ENCODE results near the gene LAMC2.

The LAMC2 gene

DNA sequence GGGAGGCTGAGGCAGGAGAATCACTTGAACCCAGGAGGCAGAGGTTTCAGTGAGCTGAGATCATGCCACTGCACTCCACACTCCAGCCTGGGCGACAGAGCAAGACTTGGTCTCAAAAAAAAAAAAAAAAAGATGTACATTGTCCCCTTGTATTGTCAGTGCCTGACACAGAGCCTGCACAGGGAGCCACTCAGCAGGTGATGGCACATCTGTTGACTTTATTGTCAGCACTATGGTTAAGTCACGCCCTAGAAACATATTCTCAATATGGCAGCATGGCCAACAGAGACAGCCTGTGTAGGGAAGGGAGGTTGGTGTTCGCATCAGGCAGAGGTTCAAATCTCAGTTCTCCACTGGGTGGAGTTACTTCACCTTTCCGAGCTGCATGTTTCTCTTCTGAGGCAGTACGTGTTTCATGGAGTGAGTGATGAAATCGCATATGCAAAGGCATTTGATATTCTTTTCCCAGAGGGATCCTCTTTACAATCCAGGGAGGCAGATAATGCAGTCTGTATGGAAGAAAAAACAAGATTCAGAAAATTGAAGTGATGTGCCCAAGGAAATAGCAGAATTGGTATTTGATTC, 20.6 kb downstream of the LAMC2 start:
- peaks cover 0 to 4% of the 10 kb centered on the region in 2 donors for H3K36me3 ChIP-seq (ENCODE audit: control insufficient read depth in 2 of 2, insufficient read depth in 2 of 2, low read length in 2 of 2)
- H3K9ac ChIP-seq (ENCODE audit: low read depth in 1 of 2, low read length in 2 of 2), result no peak overlapping the region
- no peak overlapping the region for H3K27ac ChIP-seq (ENCODE audit: low read depth in 2 of 2, low read length in 2 of 2)
- H3K4me1 ChIP-seq (ENCODE audit: control insufficient read depth in 2 of 2, insufficient read depth in 2 of 2, low read length in 2 of 2), result no peaks in the 10 kb centered on the region
- no peaks in the 10 kb centered on the region for H3K27me3 ChIP-seq (ENCODE audit: control insufficient read depth in 2 of 2, insufficient read depth in 2 of 2, low read length in 2 of 2)
- no peaks in the 10 kb centered on the region for H3K9me3 ChIP-seq (ENCODE audit: control insufficient read depth in 2 of 2, low read length in 2 of 2)
- H3K4me3 ChIP-seq (ENCODE audit: low read length in 2 of 2), result no peak overlapping the region

DNA sequence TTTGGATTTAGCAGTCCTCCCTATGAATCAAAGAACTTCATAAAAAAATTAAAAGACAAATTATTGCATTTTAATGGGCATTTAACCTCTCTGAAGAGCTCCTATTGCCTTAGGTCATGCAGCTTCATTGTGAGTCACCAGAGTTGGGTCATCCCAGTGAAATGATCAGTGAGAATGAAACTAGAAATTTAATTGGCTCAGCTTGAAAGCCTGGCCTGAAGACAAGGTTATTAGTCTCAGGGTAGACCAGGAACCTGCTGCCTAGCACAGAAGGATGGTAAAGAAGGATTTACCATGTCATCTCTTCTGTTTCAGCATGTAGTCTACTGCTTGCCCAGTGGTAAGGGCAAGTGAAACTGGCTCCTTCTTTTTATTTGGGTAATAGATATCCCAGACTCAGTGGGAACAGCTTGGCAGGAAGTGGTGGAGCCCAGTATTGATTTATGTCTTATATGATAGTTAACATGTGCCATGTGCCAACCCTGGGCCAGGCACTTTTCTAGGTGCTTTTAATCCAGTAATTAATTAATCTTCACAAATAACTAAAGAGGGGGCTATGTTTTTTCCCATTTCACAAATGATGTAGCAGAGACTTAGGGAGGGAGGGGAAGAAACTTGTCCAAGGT, 23.6 kb downstream of the LAMC2 start:
- H3K27me3 ChIP-seq (ENCODE audit: control insufficient read depth in 2 of 2, insufficient read depth in 2 of 2, low read length in 2 of 2), result no peaks in the 10 kb centered on the region
- H3K4me3 ChIP-seq (ENCODE audit: low read length in 2 of 2), result no peak overlapping the region
- peaks cover 0 to 4% of the 10 kb centered on the region in 2 donors for H3K36me3 ChIP-seq (ENCODE audit: control insufficient read depth in 2 of 2, insufficient read depth in 2 of 2, low read length in 2 of 2)
- H3K9ac ChIP-seq (ENCODE audit: low read depth in 1 of 2, low read length in 2 of 2), result no peak overlapping the region
- no peak overlapping the region for H3K27ac ChIP-seq (ENCODE audit: low read depth in 2 of 2, low read length in 2 of 2)
- H3K9me3 ChIP-seq (ENCODE audit: control insufficient read depth in 2 of 2, low read length in 2 of 2), result no peaks in the 10 kb centered on the region
- H3K4me1 ChIP-seq (ENCODE audit: control insufficient read depth in 2 of 2, insufficient read depth in 2 of 2, low read length in 2 of 2), result no peaks in the 10 kb centered on the region

DNA sequence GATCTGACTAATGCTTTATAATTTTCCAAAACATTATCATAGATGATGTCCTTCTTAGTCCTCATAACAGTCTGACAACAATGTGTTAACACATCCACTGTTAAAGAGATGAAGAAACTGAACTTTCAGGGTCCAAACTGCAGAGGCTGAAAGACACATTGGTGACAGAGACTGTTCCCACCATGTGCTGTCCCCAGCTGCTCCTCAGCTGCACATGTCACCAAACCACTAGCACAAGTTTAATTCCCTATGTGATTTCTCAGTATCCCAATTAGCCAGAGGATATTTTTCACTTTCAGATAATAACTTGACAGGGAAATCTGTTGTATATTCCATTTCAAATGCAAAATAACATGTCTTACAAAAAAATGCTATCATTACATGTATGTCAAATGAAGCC, 24.6 kb downstream of the LAMC2 start:
- Histone ChIP-seq H3K4me1 (ENCODE audit: control insufficient read depth in 2 of 2, insufficient read depth in 2 of 2, low read length in 2 of 2) (no peaks in the 10 kb centered on the region), H3K9ac (ENCODE audit: low read depth in 1 of 2, low read length in 2 of 2) (no peak overlapping the region), H3K27me3 (ENCODE audit: control insufficient read depth in 2 of 2, insufficient read depth in 2 of 2, low read length in 2 of 2) (no peaks in the 10 kb centered on the region), H3K36me3 (ENCODE audit: control insufficient read depth in 2 of 2, insufficient read depth in 2 of 2, low read length in 2 of 2) (peaks cover 0 to 10% of the 10 kb centered on the region in 2 donors), H3K4me3 (ENCODE audit: low read length in 2 of 2) (no peak overlapping the region), H3K9me3 (ENCODE audit: control insufficient read depth in 2 of 2, low read length in 2 of 2) (no peaks in the 10 kb centered on the region), H3K27ac (ENCODE audit: low read depth in 2 of 2, low read length in 2 of 2) (no peak overlapping the region)

DNA sequence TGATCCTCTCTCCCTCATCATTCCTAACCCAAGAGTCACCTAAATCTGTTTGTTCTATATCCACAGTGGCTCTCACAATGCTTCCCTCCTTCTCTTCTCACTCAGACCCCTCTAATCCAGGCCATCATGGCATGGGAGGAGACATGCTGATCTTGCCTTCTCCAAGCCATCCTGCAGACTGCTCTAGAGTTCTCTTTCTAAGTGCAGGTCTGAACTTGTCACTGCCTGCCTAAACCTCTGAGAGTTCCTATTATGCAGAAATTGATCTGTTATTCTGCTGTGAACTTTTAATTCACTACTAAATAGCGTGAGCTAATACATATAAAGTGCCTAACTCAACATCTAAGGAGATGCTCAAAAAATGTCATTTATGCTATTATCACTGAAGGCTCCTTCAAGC, 26.8 kb downstream of the LAMC2 start:
- no peaks in the 10 kb centered on the region for H3K9me3 ChIP-seq (ENCODE audit: control insufficient read depth in 2 of 2, low read length in 2 of 2)
- no peak overlapping the region for H3K9ac ChIP-seq (ENCODE audit: low read depth in 1 of 2, low read length in 2 of 2)
- H3K27me3 ChIP-seq (ENCODE audit: control insufficient read depth in 2 of 2, insufficient read depth in 2 of 2, low read length in 2 of 2), result no peaks in the 10 kb centered on the region
- peaks cover 0 to 11% of the 10 kb centered on the region in 2 donors for H3K36me3 ChIP-seq (ENCODE audit: control insufficient read depth in 2 of 2, insufficient read depth in 2 of 2, low read length in 2 of 2)
- no peaks in the 10 kb centered on the region for H3K4me1 ChIP-seq (ENCODE audit: control insufficient read depth in 2 of 2, insufficient read depth in 2 of 2, low read length in 2 of 2)
- H3K4me3 ChIP-seq (ENCODE audit: low read length in 2 of 2), result no peak overlapping the region
- H3K27ac ChIP-seq (ENCODE audit: low read depth in 2 of 2, low read length in 2 of 2), result no peak overlapping the region

DNA sequence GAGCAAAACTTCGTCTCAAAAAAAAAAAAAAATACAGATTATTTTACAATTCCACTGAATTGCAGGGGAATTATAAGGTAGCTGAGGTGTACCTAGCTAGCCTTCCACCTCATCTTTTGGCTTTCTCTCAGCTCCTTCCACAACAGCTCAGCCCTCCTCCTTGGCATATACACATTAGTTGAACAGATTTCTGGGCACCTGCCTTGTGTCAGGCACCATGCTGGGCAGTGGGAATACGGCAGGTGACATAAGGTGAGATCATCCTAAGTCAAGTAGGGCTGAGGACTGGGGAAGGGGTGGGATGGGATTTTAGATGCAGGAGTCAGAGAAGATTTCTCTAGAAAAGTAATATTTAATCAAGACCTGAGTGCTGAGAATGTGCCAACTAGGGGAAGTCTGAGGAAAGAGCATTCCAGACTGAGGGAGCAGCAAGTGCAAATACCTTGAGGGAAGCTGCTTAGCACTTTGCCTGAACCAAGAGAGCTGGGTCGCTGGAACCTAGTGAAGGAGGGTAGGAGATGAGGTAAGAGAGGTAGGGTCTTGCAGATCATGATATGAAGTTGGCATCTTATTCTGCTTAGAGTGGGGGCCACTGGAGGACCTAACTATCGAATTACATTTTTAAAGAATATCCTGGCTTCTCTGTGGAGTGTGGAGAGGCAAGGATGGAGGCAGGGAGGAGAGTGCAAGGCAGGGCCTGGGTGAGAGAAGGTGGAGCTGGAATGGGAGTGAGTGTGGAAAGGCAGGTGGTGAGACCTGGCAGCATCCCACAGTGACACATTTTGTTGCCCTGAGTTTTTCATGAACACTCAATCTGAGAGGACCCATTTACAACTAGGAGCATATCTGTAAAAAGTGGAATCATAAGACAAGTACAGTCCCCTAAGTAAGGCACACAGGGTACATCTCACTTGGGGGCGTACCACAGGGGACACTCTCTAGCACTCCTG, 28.2 kb downstream of the LAMC2 start:
- H3K4me3 ChIP-seq (ENCODE audit: low read length in 2 of 2), result no peak overlapping the region

DNA sequence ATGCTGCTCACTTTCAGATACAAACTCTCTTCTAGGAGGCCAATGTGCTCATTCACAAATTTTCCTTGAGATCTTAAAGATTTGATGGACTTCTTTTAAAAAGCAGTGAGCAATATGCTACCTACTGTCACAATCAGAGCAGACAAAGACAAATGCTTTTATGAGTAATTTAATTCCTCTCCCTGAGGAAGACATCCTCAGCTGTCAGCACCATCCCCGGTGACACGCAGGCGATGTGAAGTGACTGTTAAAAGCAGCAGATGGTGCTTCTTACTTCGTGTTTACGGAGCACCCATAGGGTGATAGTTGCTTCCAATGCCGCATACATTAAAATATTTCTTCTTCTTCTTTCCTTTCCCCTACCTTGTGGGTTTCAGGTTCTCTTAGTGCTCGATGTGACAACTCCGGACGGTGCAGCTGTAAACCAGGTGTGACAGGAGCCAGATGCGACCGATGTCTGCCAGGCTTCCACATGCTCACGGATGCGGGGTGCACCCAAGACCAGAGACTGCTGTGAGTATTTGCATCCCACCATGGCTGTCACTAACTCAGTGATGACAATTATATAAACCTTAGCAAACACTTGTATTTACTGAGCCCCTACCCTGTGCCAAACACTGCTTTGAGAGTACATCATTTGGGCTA, 29.1 kb downstream of the LAMC2 start:
- H3K9ac ChIP-seq (ENCODE audit: low read depth in 1 of 2, low read length in 2 of 2), result no peak overlapping the region
- no peak overlapping the region for H3K4me3 ChIP-seq (ENCODE audit: low read length in 2 of 2)
- no peaks in the 10 kb centered on the region for H3K9me3 ChIP-seq (ENCODE audit: control insufficient read depth in 2 of 2, low read length in 2 of 2)
- H3K27ac ChIP-seq (ENCODE audit: low read depth in 2 of 2, low read length in 2 of 2), result no peak overlapping the region
- H3K36me3 ChIP-seq (ENCODE audit: control insufficient read depth in 2 of 2, insufficient read depth in 2 of 2, low read length in 2 of 2), result peaks cover 0 to 7% of the 10 kb centered on the region in 2 donors
- peaks cover 0 to 3% of the 10 kb centered on the region in 2 donors for H3K4me1 ChIP-seq (ENCODE audit: control insufficient read depth in 2 of 2, insufficient read depth in 2 of 2, low read length in 2 of 2)
- no peaks in the 10 kb centered on the region for H3K27me3 ChIP-seq (ENCODE audit: control insufficient read depth in 2 of 2, insufficient read depth in 2 of 2, low read length in 2 of 2)

More for the DNA sequence above, 28.2 kb downstream of the LAMC2 start:
- Histone ChIP-seq H3K4me1 (ENCODE audit: control insufficient read depth in 2 of 2, insufficient read depth in 2 of 2, low read length in 2 of 2) (peaks cover 0 to 3% of the 10 kb centered on the region in 2 donors), H3K27ac (ENCODE audit: low read depth in 2 of 2, low read length in 2 of 2) (no peak overlapping the region), H3K9ac (ENCODE audit: low read depth in 1 of 2, low read length in 2 of 2) (no peak overlapping the region), H3K27me3 (ENCODE audit: control insufficient read depth in 2 of 2, insufficient read depth in 2 of 2, low read length in 2 of 2) (no peaks in the 10 kb centered on the region), H3K9me3 (ENCODE audit: control insufficient read depth in 2 of 2, low read length in 2 of 2) (no peaks in the 10 kb centered on the region), H3K36me3 (ENCODE audit: control insufficient read depth in 2 of 2, insufficient read depth in 2 of 2, low read length in 2 of 2) (peaks cover 0 to 11% of the 10 kb centered on the region in 2 donors)

DNA sequence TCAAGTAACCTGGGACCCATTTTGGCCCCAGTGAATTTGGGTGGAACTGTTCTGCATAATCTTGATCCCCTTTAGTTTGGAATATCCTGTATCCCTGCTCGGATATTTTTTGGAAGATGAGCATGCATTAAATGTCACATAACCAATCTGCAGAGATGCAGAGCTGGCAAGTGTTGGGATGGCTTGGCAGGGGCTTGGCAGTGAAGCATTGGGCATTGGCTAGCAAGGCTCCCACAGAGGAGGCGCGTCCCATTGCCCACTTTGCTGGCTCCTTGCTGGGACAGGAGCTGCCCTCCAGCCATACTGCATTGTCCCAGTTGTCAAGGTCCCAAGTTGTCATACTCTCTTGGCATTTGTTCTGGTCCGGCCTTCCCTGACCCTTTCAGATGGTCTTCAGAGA, 29.9 kb downstream of the LAMC2 start:
- H3K27ac ChIP-seq (ENCODE audit: low read depth in 2 of 2, low read length in 2 of 2), result no peak overlapping the region
- H3K4me3 ChIP-seq (ENCODE audit: low read length in 2 of 2), result no peak overlapping the region
- H3K4me1 ChIP-seq (ENCODE audit: control insufficient read depth in 2 of 2, insufficient read depth in 2 of 2, low read length in 2 of 2), result peaks cover 0 to 3% of the 10 kb centered on the region in 2 donors
- H3K36me3 ChIP-seq (ENCODE audit: control insufficient read depth in 2 of 2, insufficient read depth in 2 of 2, low read length in 2 of 2), result peaks cover 0 to 7% of the 10 kb centered on the region in 2 donors
- no peaks in the 10 kb centered on the region for H3K9me3 ChIP-seq (ENCODE audit: control insufficient read depth in 2 of 2, low read length in 2 of 2)
- no peaks in the 10 kb centered on the region for H3K27me3 ChIP-seq (ENCODE audit: control insufficient read depth in 2 of 2, insufficient read depth in 2 of 2, low read length in 2 of 2)
- no peak overlapping the region for H3K9ac ChIP-seq (ENCODE audit: low read depth in 1 of 2, low read length in 2 of 2)

DNA sequence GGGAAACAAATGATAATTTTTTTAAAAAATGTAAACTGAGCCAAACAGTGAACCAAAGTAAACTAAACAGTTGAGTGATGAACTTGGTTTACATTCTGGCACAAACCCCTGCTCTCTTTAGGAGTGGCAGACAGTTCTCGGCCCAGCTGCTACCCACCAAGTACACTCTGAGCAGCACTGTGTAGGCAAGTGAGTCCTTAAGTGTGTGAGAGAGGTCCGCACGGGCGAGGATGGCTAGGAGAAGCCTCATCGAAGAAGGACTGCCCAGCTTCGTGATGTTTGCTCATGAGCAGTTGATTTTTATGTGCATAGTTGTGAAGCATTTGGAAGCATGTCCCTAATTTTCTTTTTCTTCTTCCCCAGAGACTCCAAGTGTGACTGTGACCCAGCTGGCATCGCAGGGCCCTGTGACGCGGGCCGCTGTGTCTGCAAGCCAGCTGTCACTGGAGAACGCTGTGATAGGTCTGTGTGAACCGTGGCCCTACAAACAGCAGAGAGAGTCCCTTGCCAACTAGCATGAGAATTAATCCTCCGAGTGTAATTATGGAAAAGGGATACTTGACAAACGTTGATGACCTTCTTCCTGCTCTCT, 32.1 kb downstream of the LAMC2 start:
- Histone ChIP-seq H3K9me3 (ENCODE audit: control insufficient read depth in 2 of 2, low read length in 2 of 2) (no peaks in the 10 kb centered on the region), H3K36me3 (ENCODE audit: control insufficient read depth in 2 of 2, insufficient read depth in 2 of 2, low read length in 2 of 2) (peaks cover 4 to 7% of the 10 kb centered on the region in 2 donors), H3K27me3 (ENCODE audit: control insufficient read depth in 2 of 2, insufficient read depth in 2 of 2, low read length in 2 of 2) (no peaks in the 10 kb centered on the region), H3K4me3 (ENCODE audit: low read length in 2 of 2) (no peak overlapping the region), H3K9ac (ENCODE audit: low read depth in 1 of 2, low read length in 2 of 2) (no peak overlapping the region), H3K27ac (ENCODE audit: low read depth in 2 of 2, low read length in 2 of 2) (peak overlapping the region; percentile 46 to 49), H3K4me1 (ENCODE audit: control insufficient read depth in 2 of 2, insufficient read depth in 2 of 2, low read length in 2 of 2) (peaks cover 0 to 3% of the 10 kb centered on the region in 2 donors)

DNA sequence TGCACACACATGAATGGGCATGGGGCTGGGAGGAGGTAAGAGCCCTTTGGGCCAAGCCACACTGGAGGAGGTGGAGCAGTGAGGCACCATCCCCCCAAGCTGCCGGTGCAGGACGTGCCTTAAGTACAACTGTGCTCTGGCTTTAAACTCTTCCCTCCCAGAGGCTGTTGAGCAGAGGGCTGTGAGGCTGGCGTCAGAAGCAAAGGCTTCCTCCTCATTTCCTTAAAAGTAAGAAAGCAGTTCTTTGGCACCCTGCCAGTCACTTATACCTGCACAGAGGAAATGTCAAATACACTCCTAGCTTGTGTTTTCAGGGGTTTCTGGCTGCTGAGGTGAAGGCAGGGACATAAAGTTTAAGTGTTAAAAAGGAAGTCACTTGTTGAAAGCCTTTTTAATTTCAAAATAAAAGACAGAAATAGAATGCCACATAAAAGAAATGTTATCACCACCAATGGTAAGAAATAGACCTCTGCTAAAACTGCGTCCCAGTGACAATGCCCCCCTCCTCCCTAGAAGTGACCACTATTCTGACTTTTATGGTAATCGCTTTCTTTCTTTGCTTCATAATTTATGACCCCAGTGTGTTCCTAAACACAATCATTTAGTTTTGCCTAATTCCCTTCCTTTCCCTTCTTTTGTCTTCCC, 33.0 kb downstream of the LAMC2 start:
- Histone ChIP-seq H3K4me3 (ENCODE audit: low read length in 2 of 2) (no peak overlapping the region), H3K9ac (ENCODE audit: low read depth in 1 of 2, low read length in 2 of 2) (no peak overlapping the region), H3K9me3 (ENCODE audit: control insufficient read depth in 2 of 2, low read length in 2 of 2) (no peaks in the 10 kb centered on the region), H3K27ac (ENCODE audit: low read depth in 2 of 2, low read length in 2 of 2) (peak overlapping the region in 1 of 2 donors; percentile 46), H3K36me3 (ENCODE audit: control insufficient read depth in 2 of 2, insufficient read depth in 2 of 2, low read length in 2 of 2) (peaks cover 4 to 7% of the 10 kb centered on the region in 2 donors), H3K27me3 (ENCODE audit: control insufficient read depth in 2 of 2, insufficient read depth in 2 of 2, low read length in 2 of 2) (no peaks in the 10 kb centered on the region), H3K4me1 (ENCODE audit: control insufficient read depth in 2 of 2, insufficient read depth in 2 of 2, low read length in 2 of 2) (peaks cover 0 to 3% of the 10 kb centered on the region in 2 donors)

Measured in mucosa of rectum (tissue), 2 donors.